Ishikawa (cell line): ENCODE data around the gene PNRC2.

Experiments
- CEBPB ChIP-seq: IDR thresholded peaks from 2 replicates; pipeline ENCODE4 v1.6.1; 2012
- CREB1 ChIP-seq: IDR thresholded peaks from 2 replicates; pipeline ENCODE4 v1.6.1; 2012; ENCODE audit warnings: low read depth
- EGR1 ChIP-seq: IDR thresholded peaks from 2 replicates; pipeline ENCODE4 v1.6.1; 2012
- EP300 ChIP-seq: IDR thresholded peaks from 2 replicates; pipeline ENCODE4 v1.6.1; 2012; ENCODE audit warnings: borderline replicate concordance
- FOXM1 ChIP-seq: IDR thresholded peaks from 2 replicates; pipeline ENCODE4 v1.6.1; 2012; ENCODE audit warnings: low read depth, borderline replicate concordance
- NFIC ChIP-seq: IDR thresholded peaks from 2 replicates; pipeline ENCODE4 v1.6.1; 2012
- RAD21 ChIP-seq: IDR thresholded peaks from 2 replicates; pipeline ENCODE4 v1.6.1; 2012; ENCODE audit warnings: low read depth
- REST ChIP-seq: IDR thresholded peaks from 2 replicates; pipeline ENCODE4 v1.6.1; 2012; ENCODE audit warnings: low read depth, mild to moderate bottlenecking
- TAF1 ChIP-seq: IDR thresholded peaks from 2 replicates; pipeline ENCODE4 v1.6.1; 2012; ENCODE audit warnings: low read depth, mild to moderate bottlenecking
- TCF12 ChIP-seq: IDR thresholded peaks from 2 replicates; pipeline ENCODE4 v1.6.1; 2012; ENCODE audit warnings: low read depth
- TEAD4 ChIP-seq: IDR thresholded peaks from 2 replicates; pipeline ENCODE4 v1.6.1; 2012
- YY1 ChIP-seq: IDR thresholded peaks from 2 replicates; pipeline ENCODE4 v1.6.1; 2012; ENCODE audit warnings: low read depth
- ZBTB7A ChIP-seq: IDR thresholded peaks from 2 replicates; pipeline ENCODE4 v1.6.1; 2012; ENCODE audit warnings: low read depth
- TF ChIP-seq, protein P1 (sequence below): IDR thresholded peaks from 2 replicates; pipeline ENCODE4 v1.6.1; 2012
- TF ChIP-seq, protein P2 (sequence below): IDR thresholded peaks from 2 replicates; pipeline ENCODE4 v1.6.1; 2012

PNRC2 gene

GRCh38 chr1:24005163-24005562 lies 45.5 kb downstream of the PNRC2 start:
- no peak for TF ChIP-seq ZBTB7A
- TF ChIP-seq RAD21 = no peak
- TF ChIP-seq, protein P1, sequence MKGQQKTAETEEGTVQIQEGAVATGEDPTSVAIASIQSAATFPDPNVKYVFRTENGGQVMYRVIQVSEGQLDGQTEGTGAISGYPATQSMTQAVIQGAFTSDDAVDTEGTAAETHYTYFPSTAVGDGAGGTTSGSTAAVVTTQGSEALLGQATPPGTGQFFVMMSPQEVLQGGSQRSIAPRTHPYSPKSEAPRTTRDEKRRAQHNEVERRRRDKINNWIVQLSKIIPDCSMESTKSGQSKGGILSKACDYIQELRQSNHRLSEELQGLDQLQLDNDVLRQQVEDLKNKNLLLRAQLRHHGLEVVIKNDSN = no peak
- no peak for TF ChIP-seq REST
- TF ChIP-seq CEBPB = no peak
- TF ChIP-seq CREB1 = no peak
- TF ChIP-seq TAF1 = no peak
- TF ChIP-seq NFIC = no peak
- TF ChIP-seq, protein P2, sequence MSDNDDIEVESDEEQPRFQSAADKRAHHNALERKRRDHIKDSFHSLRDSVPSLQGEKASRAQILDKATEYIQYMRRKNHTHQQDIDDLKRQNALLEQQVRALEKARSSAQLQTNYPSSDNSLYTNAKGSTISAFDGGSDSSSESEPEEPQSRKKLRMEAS = no peak
- no peak for TF ChIP-seq YY1
- TF ChIP-seq TCF12 = no peak
- TF ChIP-seq FOXM1 = no peak
- TF ChIP-seq EP300 = no peak
- TF ChIP-seq EGR1 = no peak

DNA sequence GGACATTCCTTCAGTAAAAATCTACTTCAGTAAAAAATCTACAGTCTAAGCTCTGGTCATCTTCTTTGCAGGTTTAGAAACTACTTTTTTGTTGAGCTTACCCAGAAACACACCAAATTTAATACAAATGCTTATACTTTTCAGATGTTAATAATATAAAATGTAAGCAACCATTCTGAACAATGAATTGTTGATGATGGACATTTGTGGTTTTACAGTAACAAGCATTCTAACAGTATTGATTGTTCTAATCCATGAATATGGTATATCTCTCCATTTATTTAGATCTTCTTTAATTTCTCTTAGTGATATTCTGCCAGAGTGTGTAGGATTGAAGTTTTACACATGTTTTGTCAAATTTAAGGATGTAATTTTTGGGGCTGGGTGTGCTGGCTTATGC lies 47.5 kb downstream of the PNRC2 start:
- TF ChIP-seq CEBPB = no peak
- no peak for TF ChIP-seq NFIC

- peak; percentile 97 for TF ChIP-seq TEAD4
- TF ChIP-seq, protein P1 = no peak
- TF ChIP-seq RAD21 = no peak
- no peak for TF ChIP-seq ZBTB7A
- TF ChIP-seq, protein P2 = 0 out of 2 replicates have a peak, but pooled peaks have one; percentile 13
- no peak for TF ChIP-seq REST
- no peak for TF ChIP-seq CEBPB
- TF ChIP-seq NFIC = peak; percentile 53; the same call in 1 of the 2 replicates
- TF ChIP-seq TCF12 = peak; percentile 53; the same call in 1 of the 2 replicates
- no peak for TF ChIP-seq YY1
- no peak; the same call in 1 of the 2 replicates for TF ChIP-seq EP300
- no peak for TF ChIP-seq TAF1
- no peak for TF ChIP-seq EGR1
- no peak for TF ChIP-seq FOXM1
- no peak for TF ChIP-seq CREB1
Measured at GRCh38 chr1:24009406-24009805, 49.8 kb downstream of the PNRC2 start.

- TF ChIP-seq YY1 = no peak
- TF ChIP-seq CEBPB = no peak
- TF ChIP-seq ZBTB7A = no peak
- no peak for TF ChIP-seq TEAD4
- TF ChIP-seq, protein P2 = no peak
- TF ChIP-seq NFIC = no peak
- no peak for TF ChIP-seq TCF12
- no peak for TF ChIP-seq TAF1
- TF ChIP-seq REST = no peak
Measured at GRCh38 chr1:24010650-24011049, 51.0 kb downstream of the PNRC2 start.
